WTC11 (cell line): ENCODE results near the gene SREBF2. TPM values are rescaled to one million over a fixed set of nuclear protein-coding genes. Genes with fewer than 3 reads are reported as not detected.

Experiments used
- E2F1 ChIP-seq: sonication (generic); formaldehyde crosslinking; IDR thresholded peaks from 2 replicates; pipeline ENCODE4 v1.8.0; 2022; ENCODE audit warnings: mild to moderate bottlenecking, missing genetic modification reagents
- ELF4 ChIP-seq: sonication (generic); formaldehyde crosslinking; IDR thresholded peaks from 2 replicates; pipeline ENCODE4 v1.8.1; 2022; ENCODE audit warnings: low read depth, mild to moderate bottlenecking, moderate library complexity, missing genetic modification reagents
- HMGXB4 ChIP-seq: sonication (generic); formaldehyde crosslinking; IDR thresholded peaks from 2 replicates; pipeline ENCODE4 v1.8.1; 2023; ENCODE audit warnings: mild to moderate bottlenecking, moderate library complexity, missing genetic modification reagents
- JAZF1 ChIP-seq: fragments of 250-450 bp; sonication (Bioruptor Pico); IDR thresholded peaks from 2 replicates; pipeline ENCODE4 v1.9.0; 2021; ENCODE audit warnings: moderate library complexity, mild to moderate bottlenecking, inconsistent platforms
- JUN ChIP-seq: sonication (generic); formaldehyde crosslinking; IDR thresholded peaks from 2 replicates; pipeline ENCODE4 v1.8.0; 2023; ENCODE audit warnings: mild to moderate bottlenecking, missing genetic modification reagents
- NFE2L1 ChIP-seq: sonication (generic); formaldehyde crosslinking; IDR thresholded peaks from 2 replicates; pipeline ENCODE4 v1.8.1; 2023; ENCODE audit warnings: missing genetic modification reagents
- RELA ChIP-seq: sonication (generic); formaldehyde crosslinking; IDR thresholded peaks from 2 replicates; pipeline ENCODE4 v1.8.1; 2022; ENCODE audit warnings: missing genetic modification reagents, mild to moderate bottlenecking, borderline replicate concordance
- RORB ChIP-seq: fragments of 250-450 bp; sonication (Bioruptor Pico); IDR thresholded peaks from 2 replicates; pipeline ENCODE4 v1.9.0; 2021; ENCODE audit warnings: mild to moderate bottlenecking
- SP1 ChIP-seq: sonication (generic); formaldehyde crosslinking; conservative IDR thresholded peaks from 2 replicates; pipeline ENCODE4 v1.8.1; 2022; ENCODE audit warnings: missing genetic modification reagents
- STAT6 ChIP-seq: sonication (generic); formaldehyde crosslinking; conservative IDR thresholded peaks from 2 replicates; pipeline ENCODE4 v1.8.1; 2023; ENCODE audit warnings: mild to moderate bottlenecking, low read depth, missing genetic modification reagents, moderate library complexity
- TCF7 ChIP-seq: sonication (generic); formaldehyde crosslinking; IDR thresholded peaks from 2 replicates; pipeline ENCODE4 v1.8.0; 2022; ENCODE audit warnings: mild to moderate bottlenecking, low read depth, missing genetic modification reagents, moderate library complexity
- TEAD4 ChIP-seq: sonication (generic); formaldehyde crosslinking; IDR thresholded peaks from 2 replicates; pipeline ENCODE4 v1.8.0; 2022; ENCODE audit warnings: mild to moderate bottlenecking, missing genetic modification reagents
- USF1 ChIP-seq: sonication (generic); formaldehyde crosslinking; IDR thresholded peaks from 2 replicates; pipeline ENCODE4 v1.8.0; 2022; ENCODE audit warnings: mild to moderate bottlenecking, missing genetic modification reagents
- ZNF416 ChIP-seq: fragments of 250-450 bp; sonication (Bioruptor Pico); IDR thresholded peaks from 2 replicates; pipeline ENCODE4 v1.9.0; 2021; ENCODE audit warnings: mild to moderate bottlenecking, inconsistent platforms
- ZNF532 ChIP-seq: fragments of 250-450 bp; sonication (Bioruptor Pico); IDR thresholded peaks from 2 replicates; pipeline ENCODE4 v1.9.0; 2021; ENCODE audit warnings: mild to moderate bottlenecking, borderline replicate concordance
- ZNF671 ChIP-seq: fragments of 250-450 bp; sonication (Bioruptor Pico); IDR thresholded peaks from 2 replicates; pipeline ENCODE4 v1.8.0; 2021; ENCODE audit warnings: mild to moderate bottlenecking
- total RNA-seq: library from RNA; stranded (reverse); gene quantifications from 3 replicates; pipeline ENCODE4 v1.2.3, GENCODE V29; 2021
- TF ChIP-seq, protein P1 (sequence below): sonication (generic); formaldehyde crosslinking; IDR thresholded peaks from 2 replicates; pipeline ENCODE4 v1.8.0; 2023; ENCODE audit warnings: mild to moderate bottlenecking, missing genetic modification reagents
- TF ChIP-seq, protein P2 (sequence below): fragments of 250-450 bp; sonication (Bioruptor Pico); IDR thresholded peaks from 2 replicates; pipeline ENCODE4 v1.8.0; 2021; ENCODE audit warnings: mild to moderate bottlenecking
- TF ChIP-seq, protein P3 (sequence below): sonication (generic); formaldehyde crosslinking; IDR thresholded peaks from 2 replicates; pipeline ENCODE4 v1.8.0; 2022; ENCODE audit warnings: mild to moderate bottlenecking, missing genetic modification reagents
- TF ChIP-seq, protein P4 (sequence below): sonication (generic); formaldehyde crosslinking; IDR thresholded peaks from 2 replicates; pipeline ENCODE4 v1.8.1; 2022; ENCODE audit warnings: mild to moderate bottlenecking, missing genetic modification reagents, moderate library complexity, borderline replicate concordance

The SREBF2 gene
- total RNA-seq, 1 experiment from 2014 or later = 151 TPM

GRCh38 chr22:41832553-41833368, at the start of gene SREBF2 (continued):
- TF ChIP-seq, protein P1, sequence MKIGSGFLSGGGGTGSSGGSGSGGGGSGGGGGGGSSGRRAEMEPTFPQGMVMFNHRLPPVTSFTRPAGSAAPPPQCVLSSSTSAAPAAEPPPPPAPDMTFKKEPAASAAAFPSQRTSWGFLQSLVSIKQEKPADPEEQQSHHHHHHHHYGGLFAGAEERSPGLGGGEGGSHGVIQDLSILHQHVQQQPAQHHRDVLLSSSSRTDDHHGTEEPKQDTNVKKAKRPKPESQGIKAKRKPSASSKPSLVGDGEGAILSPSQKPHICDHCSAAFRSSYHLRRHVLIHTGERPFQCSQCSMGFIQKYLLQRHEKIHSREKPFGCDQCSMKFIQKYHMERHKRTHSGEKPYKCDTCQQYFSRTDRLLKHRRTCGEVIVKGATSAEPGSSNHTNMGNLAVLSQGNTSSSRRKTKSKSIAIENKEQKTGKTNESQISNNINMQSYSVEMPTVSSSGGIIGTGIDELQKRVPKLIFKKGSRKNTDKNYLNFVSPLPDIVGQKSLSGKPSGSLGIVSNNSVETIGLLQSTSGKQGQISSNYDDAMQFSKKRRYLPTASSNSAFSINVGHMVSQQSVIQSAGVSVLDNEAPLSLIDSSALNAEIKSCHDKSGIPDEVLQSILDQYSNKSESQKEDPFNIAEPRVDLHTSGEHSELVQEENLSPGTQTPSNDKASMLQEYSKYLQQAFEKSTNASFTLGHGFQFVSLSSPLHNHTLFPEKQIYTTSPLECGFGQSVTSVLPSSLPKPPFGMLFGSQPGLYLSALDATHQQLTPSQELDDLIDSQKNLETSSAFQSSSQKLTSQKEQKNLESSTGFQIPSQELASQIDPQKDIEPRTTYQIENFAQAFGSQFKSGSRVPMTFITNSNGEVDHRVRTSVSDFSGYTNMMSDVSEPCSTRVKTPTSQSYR (CRISPR knock-in tag) = no peak
- no peak for TF ChIP-seq NFE2L1 (CRISPR knock-in tag)
- no peak for TF ChIP-seq E2F1 (CRISPR knock-in tag)
- TF ChIP-seq, protein P2, sequence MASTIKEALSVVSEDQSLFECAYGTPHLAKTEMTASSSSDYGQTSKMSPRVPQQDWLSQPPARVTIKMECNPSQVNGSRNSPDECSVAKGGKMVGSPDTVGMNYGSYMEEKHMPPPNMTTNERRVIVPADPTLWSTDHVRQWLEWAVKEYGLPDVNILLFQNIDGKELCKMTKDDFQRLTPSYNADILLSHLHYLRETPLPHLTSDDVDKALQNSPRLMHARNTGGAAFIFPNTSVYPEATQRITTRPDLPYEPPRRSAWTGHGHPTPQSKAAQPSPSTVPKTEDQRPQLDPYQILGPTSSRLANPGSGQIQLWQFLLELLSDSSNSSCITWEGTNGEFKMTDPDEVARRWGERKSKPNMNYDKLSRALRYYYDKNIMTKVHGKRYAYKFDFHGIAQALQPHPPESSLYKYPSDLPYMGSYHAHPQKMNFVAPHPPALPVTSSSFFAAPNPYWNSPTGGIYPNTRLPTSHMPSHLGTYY (CRISPR knock-in tag) = 0 out of 2 replicates have a peak, but pooled peaks have one; percentile 28
- TF ChIP-seq, protein P3, sequence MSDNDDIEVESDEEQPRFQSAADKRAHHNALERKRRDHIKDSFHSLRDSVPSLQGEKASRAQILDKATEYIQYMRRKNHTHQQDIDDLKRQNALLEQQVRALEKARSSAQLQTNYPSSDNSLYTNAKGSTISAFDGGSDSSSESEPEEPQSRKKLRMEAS = peak; percentile 65
- peak; percentile 19; the same call in 1 of the 2 replicates for TF ChIP-seq JUN (CRISPR knock-in tag)
- no peak for TF ChIP-seq HMGXB4 (CRISPR knock-in tag)
- TF ChIP-seq TCF7 (CRISPR knock-in tag) = no peak
- TF ChIP-seq TEAD4 (CRISPR knock-in tag) = no peak
- peak; percentile 95 for TF ChIP-seq SP1 (CRISPR knock-in tag)
- no peak for TF ChIP-seq ZNF671 (CRISPR knock-in tag)
- TF ChIP-seq ZNF416 = no peak
- TF ChIP-seq RELA (CRISPR knock-in tag) = no peak
- TF ChIP-seq ELF4 (CRISPR knock-in tag) = no peak
- no peak for TF ChIP-seq RORB (CRISPR knock-in tag)
- 0 out of 2 replicates have a peak, but pooled peaks have one; percentile 34 for TF ChIP-seq USF1 (CRISPR knock-in tag)
- TF ChIP-seq ZNF532 (CRISPR knock-in tag) = no peak
- TF ChIP-seq, protein P4, sequence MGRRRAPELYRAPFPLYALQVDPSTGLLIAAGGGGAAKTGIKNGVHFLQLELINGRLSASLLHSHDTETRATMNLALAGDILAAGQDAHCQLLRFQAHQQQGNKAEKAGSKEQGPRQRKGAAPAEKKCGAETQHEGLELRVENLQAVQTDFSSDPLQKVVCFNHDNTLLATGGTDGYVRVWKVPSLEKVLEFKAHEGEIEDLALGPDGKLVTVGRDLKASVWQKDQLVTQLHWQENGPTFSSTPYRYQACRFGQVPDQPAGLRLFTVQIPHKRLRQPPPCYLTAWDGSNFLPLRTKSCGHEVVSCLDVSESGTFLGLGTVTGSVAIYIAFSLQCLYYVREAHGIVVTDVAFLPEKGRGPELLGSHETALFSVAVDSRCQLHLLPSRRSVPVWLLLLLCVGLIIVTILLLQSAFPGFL (CRISPR knock-in tag) = no peak
- TF ChIP-seq JAZF1 = no peak
- no peak for TF ChIP-seq STAT6 (CRISPR knock-in tag)
